ENCODE data around the gene ZFYVE28. TPM values are rescaled to one million over a fixed set of nuclear protein-coding genes. Genes with fewer than 3 reads are reported as not detected.
"Not testable (repeated sequence)": the region's sequence is repeated elsewhere in the genome, so short reads cannot be mapped to it uniquely, and the experiment has no call there.

Gene ZFYVE28
- total RNA-seq: 10 to 100 TPM; 14.8 to 17.2 TPM

- no peak for DNase-seq
- Mint-ChIP-seq H3K36me3 (ENCODE audit: low read depth) (no peaks in the 10 kb centered on the region), H3K27ac (peak within 1 kb of the TSS; percentile 86), H3K9me3 (no peaks in the 10 kb centered on the region), H3K27me3 (peaks cover 52% of the 10 kb centered on the region), H3K4me3 (peak within 1 kb of the TSS; percentile 85), H3K4me1 (peaks cover 52% of the 10 kb centered on the region)
- ChIA-PET POLR2A (no interaction called here), CTCF (interaction anchor here (0.6 to 1.0 kb wide), 6 partner anchors 9 to 706 kb away, joined by 3 to 4 read pairs (median 4); partner anchors contain the start of gene SLBP)
These were observed at the start of gene ZFYVE28 for GRCh38 chr4:2417765-2418649. Gene ZFYVE28, minus strand, starts transcription at chr4:2418645. Its CDS starts 322 bp downstream, at chr4:2418323.

GRCh38 chr4:2465544-2465943 lies 47.1 kb upstream of the ZFYVE28 start:
- H3K27me3 Mint-ChIP-seq, H3K4me3 Mint-ChIP-seq, H3K9me3 Mint-ChIP-seq, DNase-seq, H3K27ac Mint-ChIP-seq, POLR2A ChIA-PET: not testable (repeated sequence)
- CTCF ChIA-PET: interaction anchor here (0.6 to 2.9 kb wide), 6 partner anchors 23 to 508 kb away, joined by 3 to 11 read pairs (median 4); no protein-coding TSS in a partner anchor
- H3K36me3 Mint-ChIP-seq (ENCODE audit: low read depth): peaks cover 12% of the 10 kb centered on the region
- H3K4me1 Mint-ChIP-seq: peaks cover 31% of the 10 kb centered on the region

GRCh38 chr4:2465032-2465431 lies 46.6 kb upstream of the ZFYVE28 start:
- H3K9me3 Mint-ChIP-seq: no peaks in the 10 kb centered on the region
- ChIA-PET POLR2A (no interaction called here), CTCF (interaction anchor here (0.8 to 2.9 kb wide), 3 partner anchors 23 to 47 kb away, joined by 3 to 11 read pairs (median 4); no protein-coding TSS in a partner anchor)
- H3K36me3 Mint-ChIP-seq (ENCODE audit: low read depth): peaks cover 7% of the 10 kb centered on the region
- peaks cover 26% of the 10 kb centered on the region for H3K4me1 Mint-ChIP-seq
- no peak overlapping the region for H3K4me3 Mint-ChIP-seq
- peaks cover 9% of the 10 kb centered on the region for H3K27me3 Mint-ChIP-seq
- no peak for DNase-seq
- no peak overlapping the region for H3K27ac Mint-ChIP-seq

- peak overlapping the region; percentile 58 for H3K27ac Mint-ChIP-seq
- no peak for DNase-seq
- H3K36me3 Mint-ChIP-seq (ENCODE audit: low read depth): peaks cover 1% of the 10 kb centered on the region
- peaks cover 11% of the 10 kb centered on the region for H3K27me3 Mint-ChIP-seq
- ChIA-PET CTCF (interaction anchor here (1.0 to 2.4 kb wide), 6 partner anchors 14 to 243 kb away, joined by 3 to 9 read pairs (median 4); no protein-coding TSS in a partner anchor), POLR2A (no interaction called here)
- no peaks in the 10 kb centered on the region for H3K9me3 Mint-ChIP-seq
- peaks cover 22% of the 10 kb centered on the region for H3K4me1 Mint-ChIP-seq
- H3K4me3 Mint-ChIP-seq: peak overlapping the region; percentile 59
These were observed 44.7 kb upstream of the ZFYVE28 start for GRCh38 chr4:2462992-2463762.

GRCh38 chr4:2462218-2462991 lies 44.0 kb upstream of the ZFYVE28 start:
- H3K9me3 Mint-ChIP-seq: no peaks in the 10 kb centered on the region
- no peak overlapping the region for H3K27ac Mint-ChIP-seq

GRCh38 chr4:2461246-2461960 lies 43.0 kb upstream of the ZFYVE28 start:
- Mint-ChIP-seq H3K27ac (no peak overlapping the region), H3K36me3 (ENCODE audit: low read depth) (no peaks in the 10 kb centered on the region), H3K9me3 (no peaks in the 10 kb centered on the region), H3K4me1 (peaks cover 16% of the 10 kb centered on the region), H3K27me3 (peaks cover 11% of the 10 kb centered on the region), H3K4me3 (peak overlapping the region; percentile 65)
- POLR2A ChIA-PET: no interaction called here
- CTCF ChIA-PET: interaction anchor here (1.0 to 2.4 kb wide), 5 partner anchors 11 to 48 kb away, joined by 3 to 9 read pairs (median 5); no protein-coding TSS in a partner anchor
- no peak for DNase-seq

More at GRCh38 chr4:2462218-2462991, 44.0 kb upstream of the ZFYVE28 start:
- peaks cover 11% of the 10 kb centered on the region for H3K27me3 Mint-ChIP-seq
- peak; percentile 61 for DNase-seq
- POLR2A ChIA-PET: no interaction called here
- H3K4me3 Mint-ChIP-seq: peak overlapping the region; percentile 65
- peaks cover 1% of the 10 kb centered on the region for H3K36me3 Mint-ChIP-seq (ENCODE audit: low read depth)
- peaks cover 21% of the 10 kb centered on the region for H3K4me1 Mint-ChIP-seq
- CTCF ChIA-PET: interaction anchor here (0.6 to 2.4 kb wide), 8 partner anchors 13 to 242 kb away, joined by 3 to 9 read pairs (median 3); no protein-coding TSS in a partner anchor

GRCh38 chr4:2459589-2460349 lies 41.3 kb upstream of the ZFYVE28 start:
- Mint-ChIP-seq H3K9me3 (no peaks in the 10 kb centered on the region), H3K4me1 (peaks cover 16% of the 10 kb centered on the region), H3K27ac (no peak overlapping the region), H3K4me3 (no peak overlapping the region), H3K36me3 (ENCODE audit: low read depth) (no peaks in the 10 kb centered on the region), H3K27me3 (peaks cover 11% of the 10 kb centered on the region)
- no peak for DNase-seq
- ChIA-PET CTCF (no interaction called here), POLR2A (no interaction called here)

- ChIA-PET POLR2A (no interaction called here), CTCF (interaction anchor here (1.2 kb wide), 1 partner anchor 9 kb away, joined by 3 read pairs; no protein-coding TSS in a partner anchor)
- no peak for DNase-seq
- H3K27me3 Mint-ChIP-seq: peaks cover 11% of the 10 kb centered on the region
- H3K9me3 Mint-ChIP-seq: no peaks in the 10 kb centered on the region
- peaks cover 16% of the 10 kb centered on the region for H3K4me1 Mint-ChIP-seq
- no peaks in the 10 kb centered on the region for H3K36me3 Mint-ChIP-seq (ENCODE audit: low read depth)
- no peak overlapping the region for H3K27ac Mint-ChIP-seq
- no peak overlapping the region for H3K4me3 Mint-ChIP-seq
These were observed 40.4 kb upstream of the ZFYVE28 start for GRCh38 chr4:2458546-2459491.

GRCh38 chr4:2457481-2458295 lies 39.2 kb upstream of the ZFYVE28 start:
- peaks cover 11% of the 10 kb centered on the region for H3K4me1 Mint-ChIP-seq
- no peaks in the 10 kb centered on the region for H3K36me3 Mint-ChIP-seq (ENCODE audit: low read depth)
- H3K4me3 Mint-ChIP-seq: no peak overlapping the region
- H3K27ac Mint-ChIP-seq: no peak overlapping the region
- CTCF ChIA-PET: interaction anchor here (0.7 kb wide), 1 partner anchor 748 kb away, joined by 3 read pairs; no protein-coding TSS in a partner anchor
- DNase-seq: no peak
- POLR2A ChIA-PET: no interaction called here
- peaks cover 8% of the 10 kb centered on the region for H3K27me3 Mint-ChIP-seq
- no peaks in the 10 kb centered on the region for H3K9me3 Mint-ChIP-seq

All from activated CD4-positive, alpha-beta T cell treated with anti-CD3 and anti-CD28 coated beads, Interleukin-2, amount 10 ng/mL, durations not matched to agents 7 days and 5 days (primary cell).